HG02885 (cell line): Measurements from ENCODE around the gene GPR162.
"Not testable (repeated sequence)": the region's sequence is repeated elsewhere in the genome, so short reads cannot be mapped to it uniquely, and the experiment has no call there.

Experiments
- ATAC-seq: cut with Tn5 transposase; IDR thresholded peaks from one replicate; pipeline ENCODE4 v1.9.1; 2021; ENCODE audit warnings: mild to moderate bottlenecking; ENCODE audit not compliant: unreplicated experiment, poor library complexity

GPR162 gene

DNA sequence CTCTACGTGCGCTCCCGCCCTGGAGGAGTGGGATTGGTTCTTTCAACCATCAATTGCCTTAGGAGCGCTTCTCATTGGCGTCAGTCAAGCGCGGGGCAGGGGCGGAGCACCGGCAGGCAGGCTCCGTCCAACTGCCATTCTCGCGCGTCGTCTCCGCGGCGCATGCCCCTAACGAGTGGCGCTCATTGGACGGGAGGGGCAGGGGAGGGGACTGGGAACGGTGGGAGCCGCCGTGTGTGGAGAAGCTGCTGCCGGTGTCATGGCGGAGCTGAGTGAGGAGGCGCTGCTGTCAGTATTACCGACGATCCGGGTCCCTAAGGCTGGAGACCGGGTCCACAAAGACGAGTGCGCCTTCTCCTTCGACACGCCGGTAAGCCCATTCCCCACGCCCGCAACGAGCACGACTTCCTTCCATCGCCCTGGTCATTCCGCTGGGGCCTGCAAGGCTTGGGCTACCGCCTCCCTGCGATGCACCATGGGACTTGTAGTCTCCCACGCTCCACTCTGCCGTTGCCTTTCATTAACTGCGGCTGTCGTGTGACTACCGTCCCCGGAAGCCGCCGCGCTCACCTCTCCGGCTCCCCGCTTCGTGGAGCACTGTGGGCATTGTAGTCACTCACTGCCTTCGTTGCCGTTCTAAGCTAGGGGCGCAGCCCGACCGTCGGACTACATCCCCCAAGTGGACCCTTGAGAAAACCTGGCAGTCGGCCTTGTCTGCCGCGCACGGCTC lies 30.5 kb downstream of the GPR162 start, which contains the start of gene USP5:
Gene USP5 (plus strand): TSS at position 230 of the 730 bp plus-strand sequence. CDS start 30 bp downstream, at position 260.
- ATAC-seq = peak; percentile 73

DNA sequence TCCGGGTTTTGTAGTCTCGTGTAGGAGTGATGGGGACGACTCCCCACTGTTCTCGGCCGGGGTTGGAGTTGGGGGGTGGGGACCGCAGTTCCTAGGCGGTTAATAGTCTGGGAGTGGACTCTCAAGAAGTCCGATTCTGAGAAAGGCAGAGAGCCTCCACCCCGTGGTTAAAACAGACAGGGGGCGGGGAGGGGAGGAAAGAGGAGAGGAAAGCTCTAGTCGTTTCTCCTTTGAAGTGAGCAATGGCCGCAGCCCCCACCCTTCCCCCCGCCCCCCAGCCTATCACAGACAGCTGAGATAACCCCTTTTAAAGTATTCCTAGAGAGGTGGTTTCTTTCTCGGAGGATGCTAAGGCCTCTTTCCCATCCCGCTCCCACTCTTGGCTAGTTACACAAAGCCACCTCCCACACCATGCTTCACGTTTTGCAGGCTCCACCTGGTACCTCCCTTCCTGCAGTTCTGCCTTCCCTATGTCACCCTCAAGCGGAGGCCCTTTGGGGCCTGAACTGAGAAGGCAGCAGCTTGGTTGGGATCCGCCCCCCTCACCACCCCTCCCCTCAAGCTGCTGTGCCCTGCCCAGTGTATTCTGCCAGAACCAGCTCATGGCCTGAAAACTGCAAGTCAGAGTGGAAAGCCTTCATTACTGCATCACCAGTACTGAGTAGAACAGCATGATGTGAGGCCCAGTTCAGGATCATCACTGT lies 31.2 kb downstream of the GPR162 start:
- no peak for ATAC-seq

DNA sequence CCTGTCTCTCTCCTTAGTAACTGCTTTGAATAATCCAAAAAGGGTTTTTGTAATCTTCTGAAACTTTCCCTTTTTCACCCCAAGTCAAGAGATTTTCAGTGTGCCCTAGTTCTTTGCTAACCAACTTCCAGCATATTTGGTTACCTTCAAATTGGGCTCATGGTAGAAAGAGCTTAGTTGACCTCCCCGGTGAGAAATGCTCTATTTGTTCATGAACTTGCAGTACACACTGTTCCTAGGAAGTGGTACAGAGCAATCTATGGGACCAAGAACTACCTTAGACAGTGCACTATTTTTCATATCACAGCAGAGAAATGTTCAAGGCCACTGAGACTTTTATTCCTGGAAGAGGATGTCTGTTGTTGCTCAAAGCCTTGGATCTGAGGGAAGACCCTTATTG lies 32.0 kb downstream of the GPR162 start:
- no peak for ATAC-seq

DNA sequence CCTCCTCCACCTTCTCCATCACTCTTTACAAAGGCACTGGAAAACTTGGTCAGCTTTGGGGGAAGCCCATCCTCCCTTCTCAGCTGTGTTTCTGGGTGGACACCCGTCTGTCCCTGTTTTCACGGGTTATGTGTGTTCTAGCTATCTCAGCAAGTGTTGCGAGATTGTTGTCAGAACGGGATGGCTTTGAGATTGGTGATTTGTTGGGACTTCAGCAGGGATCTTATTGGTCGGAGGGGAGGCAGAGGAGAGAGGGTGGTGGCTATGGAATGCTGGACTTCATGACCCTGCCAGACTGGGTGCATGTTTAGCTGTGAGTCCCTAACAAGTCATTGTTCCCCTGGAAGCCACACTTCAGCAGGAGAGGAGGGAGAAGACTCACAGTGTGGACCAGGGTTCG lies 32.4 kb downstream of the GPR162 start:
- ATAC-seq = no peak

DNA sequence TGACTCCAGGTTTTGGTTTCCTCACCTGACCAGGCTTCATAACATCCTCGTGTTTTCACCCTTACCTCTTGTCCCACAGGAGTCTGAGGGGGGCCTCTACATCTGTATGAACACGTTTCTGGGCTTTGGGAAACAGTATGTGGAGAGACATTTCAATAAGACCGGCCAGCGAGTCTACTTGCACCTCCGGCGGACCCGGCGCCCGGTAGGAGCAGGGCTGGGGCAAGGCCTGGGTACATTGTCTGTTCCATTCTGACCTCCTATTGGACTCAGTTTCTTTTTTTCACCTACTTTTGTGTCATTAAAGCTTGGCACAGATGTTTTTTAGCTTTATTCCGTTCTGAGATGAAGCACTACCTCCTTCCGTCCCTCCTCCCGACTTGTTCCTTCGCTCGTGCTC lies 33.7 kb downstream of the GPR162 start:
- ATAC-seq = no peak

DNA sequence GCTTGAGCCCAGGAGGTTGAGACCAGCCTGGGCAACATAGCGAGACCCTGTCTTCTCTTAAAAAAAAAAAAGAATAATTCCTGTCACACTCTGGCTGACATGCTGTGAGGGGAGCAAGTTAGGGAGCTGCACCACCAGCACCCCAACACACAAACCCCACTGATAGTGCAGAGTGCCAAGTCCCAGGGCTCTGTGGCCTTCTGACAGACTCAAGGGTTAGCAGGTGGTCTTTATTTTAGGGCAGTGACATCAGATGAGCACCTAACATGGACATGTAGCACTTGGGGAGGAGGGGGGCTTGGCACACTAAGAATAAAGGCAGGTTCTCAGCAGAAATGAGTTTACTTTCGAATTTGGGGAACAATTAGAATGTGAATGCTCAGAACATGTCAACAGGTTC lies 37.2 kb downstream of the GPR162 start:
- no peak for ATAC-seq

DNA sequence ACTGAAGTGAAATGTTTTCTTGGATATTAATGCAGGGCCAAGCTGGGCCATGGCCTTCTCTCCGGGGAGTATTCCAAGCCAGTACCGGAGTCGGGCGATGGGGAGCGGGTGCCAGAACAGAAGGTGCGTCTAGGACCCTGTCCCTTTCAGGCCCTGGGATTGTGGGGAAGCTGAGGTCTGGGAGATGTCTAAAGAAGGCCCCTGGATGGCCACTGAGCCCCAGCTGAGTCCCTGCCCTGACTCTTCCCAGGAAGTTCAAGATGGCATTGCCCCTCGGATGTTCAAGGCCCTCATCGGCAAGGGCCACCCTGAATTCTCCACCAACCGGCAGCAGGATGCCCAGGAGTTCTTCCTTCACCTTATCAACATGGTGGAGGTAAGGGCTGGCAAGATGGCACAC lies 38.5 kb downstream of the GPR162 start:
- ATAC-seq = no peak

DNA sequence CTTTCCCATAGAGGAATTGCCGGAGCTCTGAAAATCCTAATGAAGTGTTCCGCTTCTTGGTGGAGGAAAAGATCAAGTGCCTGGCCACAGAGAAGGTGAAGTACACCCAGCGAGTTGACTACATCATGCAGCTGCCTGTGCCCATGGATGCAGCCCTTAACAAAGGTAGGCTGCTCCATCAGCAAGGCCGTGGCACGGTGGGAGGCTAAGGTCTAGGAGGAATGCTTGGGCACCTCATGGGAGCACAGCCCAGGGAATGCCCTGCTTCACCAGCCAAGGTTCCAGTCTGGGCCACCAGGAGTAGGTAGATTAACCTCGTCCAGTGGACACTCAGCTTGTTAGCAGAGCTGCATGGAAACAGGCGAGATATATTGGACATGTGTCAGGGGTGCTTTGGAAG lies 39.3 kb downstream of the GPR162 start:
- no peak for ATAC-seq

DNA sequence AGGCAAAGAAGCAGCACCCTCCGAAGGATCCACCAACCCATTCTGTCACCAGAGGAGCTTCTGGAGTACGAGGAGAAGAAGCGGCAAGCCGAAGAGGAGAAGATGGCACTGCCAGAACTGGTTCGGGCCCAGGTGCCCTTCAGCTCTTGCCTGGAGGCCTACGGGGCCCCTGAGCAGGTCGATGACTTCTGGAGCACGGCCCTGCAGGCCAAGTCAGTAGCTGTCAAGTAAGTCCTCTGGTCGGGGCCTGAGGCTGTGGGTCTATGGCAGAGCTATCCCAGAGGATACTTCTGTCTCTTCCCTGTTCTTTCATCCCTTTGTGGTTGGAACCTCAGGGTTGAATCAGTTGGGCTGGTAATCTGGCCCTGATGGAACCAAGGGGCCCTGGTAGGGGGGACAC lies 39.8 kb downstream of the GPR162 start:
- no peak for ATAC-seq

DNA sequence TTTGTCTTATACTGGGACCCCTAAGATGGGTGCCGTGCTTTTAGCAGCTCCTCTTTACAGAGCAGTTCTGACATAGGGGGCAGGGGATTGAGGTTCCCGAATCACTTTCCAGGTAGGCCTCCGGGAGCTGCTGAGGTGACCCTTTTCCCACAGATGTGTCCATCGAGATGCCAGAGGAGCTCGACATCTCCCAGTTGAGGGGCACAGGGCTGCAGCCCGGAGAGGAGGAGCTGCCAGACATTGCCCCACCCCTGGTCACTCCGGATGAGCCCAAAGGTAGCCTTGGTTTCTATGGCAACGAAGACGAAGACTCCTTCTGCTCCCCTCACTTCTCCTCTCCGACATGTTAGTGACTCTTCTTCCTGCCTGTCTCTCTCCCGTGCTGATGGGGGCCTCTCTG lies 41.4 kb downstream of the GPR162 start:
- ATAC-seq = no peak

DNA sequence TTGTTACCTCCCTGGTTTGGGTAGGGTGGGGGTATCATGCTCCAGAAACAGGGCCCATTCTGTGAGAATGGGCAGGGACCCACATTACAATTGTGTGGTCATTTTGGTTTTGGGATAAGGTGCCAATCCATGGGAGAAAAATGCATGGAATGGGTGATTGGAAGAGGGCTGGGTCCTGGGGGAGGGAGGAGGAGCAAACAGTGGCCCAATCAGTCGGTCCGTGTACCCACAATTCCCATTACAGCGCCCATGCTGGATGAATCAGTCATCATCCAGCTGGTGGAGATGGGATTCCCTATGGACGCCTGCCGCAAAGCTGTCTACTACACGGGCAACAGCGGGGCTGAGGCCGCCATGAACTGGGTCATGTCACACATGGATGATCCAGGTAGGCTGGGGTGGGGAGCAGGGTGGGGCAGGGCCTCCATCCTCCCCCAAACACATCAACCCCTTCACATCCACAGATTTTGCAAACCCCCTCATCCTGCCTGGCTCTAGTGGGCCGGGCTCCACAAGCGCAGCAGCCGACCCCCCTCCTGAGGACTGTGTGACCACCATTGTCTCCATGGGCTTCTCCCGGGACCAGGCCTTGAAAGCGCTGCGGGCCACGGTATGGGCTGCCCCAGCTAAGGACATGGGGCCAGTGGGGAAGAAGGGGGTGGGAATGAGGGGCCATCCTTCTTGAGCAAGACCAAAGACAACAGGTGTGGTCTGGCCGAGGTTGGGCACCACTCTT lies 42.1 kb downstream of the GPR162 start:
- no peak for ATAC-seq

DNA sequence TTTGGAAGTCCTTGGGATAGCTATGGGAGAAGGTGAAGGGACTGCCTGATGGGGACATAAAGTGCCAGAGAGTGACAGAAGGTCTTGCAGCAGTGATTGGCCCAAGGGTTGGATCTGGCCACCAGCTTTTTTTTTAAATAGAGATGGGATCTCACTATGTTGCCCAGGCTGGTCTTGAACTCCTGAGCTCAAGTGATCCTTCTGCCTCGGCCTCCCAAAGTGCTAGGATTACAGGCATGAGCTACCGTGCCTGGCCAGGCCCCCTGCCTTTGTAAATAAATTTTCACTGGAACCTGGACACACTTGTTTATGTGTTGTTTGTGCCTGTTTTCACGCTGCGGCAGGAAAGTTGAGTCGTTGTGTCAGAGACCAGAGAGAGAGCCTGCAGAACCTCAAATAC lies 43.7 kb downstream of the GPR162 start:
- ATAC-seq = not testable (repeated sequence)

DNA sequence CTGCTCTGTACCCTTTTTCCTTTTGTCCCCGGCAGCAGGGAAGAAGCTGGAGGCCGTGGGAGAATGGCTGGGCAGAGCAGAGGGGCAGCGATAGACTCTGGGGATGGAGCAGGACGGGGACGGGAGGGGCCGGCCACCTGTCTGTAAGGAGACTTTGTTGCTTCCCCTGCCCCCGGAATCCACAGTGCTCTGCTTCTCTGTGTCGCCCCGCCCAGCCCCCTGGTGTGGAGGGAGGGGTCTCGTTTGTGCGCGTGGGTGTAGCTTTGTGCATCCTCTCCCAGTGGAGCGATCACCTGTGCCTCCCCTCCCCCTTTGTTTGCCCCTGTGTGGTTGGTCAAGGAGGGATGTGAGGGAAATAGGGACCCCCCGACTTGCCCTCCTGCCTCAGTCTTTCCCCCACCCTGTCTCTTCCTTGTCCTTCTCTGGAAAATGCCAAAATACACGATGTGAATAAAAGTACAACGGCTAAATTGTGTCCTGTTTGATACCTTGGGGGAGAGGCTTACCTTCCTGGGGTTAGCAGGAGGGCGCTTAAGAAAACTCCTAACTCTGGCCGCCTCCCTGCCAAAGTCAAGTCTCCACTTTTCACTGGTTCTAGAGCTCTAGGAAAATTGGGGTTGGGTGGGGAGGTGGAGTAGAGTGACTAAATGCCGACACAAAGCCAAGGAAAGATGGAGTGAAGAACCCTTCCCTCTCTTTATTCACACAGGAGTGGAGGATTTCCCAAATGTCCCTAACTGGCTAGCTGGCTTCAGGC lies 44.7 kb downstream of the GPR162 start:
- no peak for ATAC-seq

DNA sequence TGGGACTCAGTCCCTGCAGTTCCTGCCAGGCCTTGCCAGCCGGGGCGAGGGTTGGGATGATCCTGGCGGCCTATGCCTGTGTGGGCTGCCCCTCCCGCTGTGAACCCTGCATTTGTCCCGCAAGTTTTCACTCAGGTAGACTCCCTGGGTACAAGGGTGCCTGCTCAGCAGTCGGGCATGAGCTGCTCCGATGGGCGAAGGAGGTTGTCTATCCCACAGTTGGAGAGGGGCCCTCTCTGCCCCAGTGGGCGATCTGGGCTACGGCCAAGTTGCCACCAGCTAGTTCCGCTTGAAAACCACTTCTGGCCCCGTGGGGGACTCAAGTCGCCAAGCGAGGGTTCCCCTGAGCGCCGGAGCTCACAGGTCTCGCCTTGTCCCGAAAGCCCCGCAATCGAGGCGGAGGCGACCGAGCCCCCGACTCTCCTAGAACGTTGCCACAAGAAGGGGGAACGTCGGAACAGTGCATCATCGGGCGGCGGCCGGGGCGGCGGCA lies 45.3 kb downstream of the GPR162 start:
- ATAC-seq = peak; percentile 2

DNA sequence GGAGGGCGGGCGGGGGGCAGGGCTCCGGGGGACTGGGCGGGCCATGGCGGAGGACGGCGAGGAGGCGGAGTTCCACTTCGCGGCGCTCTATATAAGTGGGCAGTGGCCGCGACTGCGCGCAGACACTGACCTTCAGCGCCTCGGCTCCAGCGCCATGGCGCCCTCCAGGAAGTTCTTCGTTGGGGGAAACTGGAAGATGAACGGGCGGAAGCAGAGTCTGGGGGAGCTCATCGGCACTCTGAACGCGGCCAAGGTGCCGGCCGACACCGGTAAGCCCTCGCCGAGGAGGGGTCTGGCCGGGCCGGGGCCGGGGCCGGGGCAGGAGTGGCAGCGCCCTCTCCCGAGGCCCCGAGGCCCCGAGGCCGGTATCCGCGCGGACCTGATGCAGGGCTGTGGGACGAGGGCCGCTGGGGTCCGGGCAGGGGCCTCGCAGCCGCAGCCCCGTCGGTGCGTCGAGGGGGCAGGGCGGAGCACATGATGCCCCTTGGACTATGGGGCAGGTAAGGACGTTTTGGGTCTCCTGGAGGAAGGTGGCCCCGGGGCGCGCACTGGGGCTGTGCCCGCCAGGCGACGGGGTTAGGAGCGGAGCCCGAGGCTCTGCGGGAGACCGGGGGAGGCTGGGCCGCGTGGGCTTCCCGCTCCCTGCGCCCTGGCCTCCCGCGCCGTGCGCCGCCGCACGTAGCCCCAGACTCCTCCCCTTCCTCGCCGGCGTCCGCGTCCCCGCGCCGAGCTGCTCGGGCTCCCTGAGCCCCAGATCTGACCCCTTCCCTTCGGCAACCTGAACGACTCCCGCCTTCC lies 46.0 kb downstream of the GPR162 start, which contains the start of gene TPI1:
Gene TPI1 (plus strand): TSS at position 119 of the 798 bp plus-strand sequence. CDS start 36 bp downstream, at position 155.
- ATAC-seq = peak; percentile 67

DNA sequence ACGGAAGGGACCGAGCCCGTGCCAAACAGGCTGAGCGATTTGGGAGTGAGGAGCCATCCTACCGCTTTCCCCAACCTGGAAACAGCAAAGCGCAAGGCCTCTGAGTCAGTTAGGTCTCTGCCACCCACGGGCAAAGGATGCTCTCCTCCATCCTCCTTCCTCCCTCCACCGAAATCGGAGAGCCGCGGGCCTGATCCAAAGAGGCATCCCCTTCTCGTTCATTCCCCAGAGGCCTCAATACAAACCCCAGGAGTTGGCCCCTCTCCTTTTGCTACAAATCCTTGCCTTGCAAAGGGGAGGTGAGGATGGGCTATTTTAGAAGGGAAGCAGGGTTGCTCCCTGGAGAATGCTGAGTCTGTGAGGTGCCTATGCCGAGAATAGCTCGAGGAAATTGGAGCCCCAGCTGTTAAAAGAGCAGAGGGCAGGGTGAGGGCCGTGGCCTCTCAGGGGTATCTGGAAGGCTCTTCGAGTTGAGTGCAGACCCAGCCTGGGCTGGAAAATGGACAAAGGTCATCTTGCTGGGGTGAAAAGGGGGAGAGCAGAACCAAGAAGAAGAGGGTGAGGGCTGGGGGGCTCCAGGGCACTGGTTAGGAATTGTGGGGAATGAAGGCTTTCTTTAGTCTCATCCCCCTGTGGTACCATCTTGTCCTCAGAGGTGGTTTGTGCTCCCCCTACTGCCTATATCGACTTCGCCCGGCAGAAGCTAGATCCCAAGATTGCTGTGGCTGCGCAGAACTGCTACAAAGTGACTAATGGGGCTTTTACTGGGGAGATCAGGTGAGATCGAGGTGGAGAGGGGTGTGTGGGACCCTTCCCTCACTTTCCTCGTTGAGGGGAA lies 46.8 kb downstream of the GPR162 start:
- ATAC-seq = no peak

DNA sequence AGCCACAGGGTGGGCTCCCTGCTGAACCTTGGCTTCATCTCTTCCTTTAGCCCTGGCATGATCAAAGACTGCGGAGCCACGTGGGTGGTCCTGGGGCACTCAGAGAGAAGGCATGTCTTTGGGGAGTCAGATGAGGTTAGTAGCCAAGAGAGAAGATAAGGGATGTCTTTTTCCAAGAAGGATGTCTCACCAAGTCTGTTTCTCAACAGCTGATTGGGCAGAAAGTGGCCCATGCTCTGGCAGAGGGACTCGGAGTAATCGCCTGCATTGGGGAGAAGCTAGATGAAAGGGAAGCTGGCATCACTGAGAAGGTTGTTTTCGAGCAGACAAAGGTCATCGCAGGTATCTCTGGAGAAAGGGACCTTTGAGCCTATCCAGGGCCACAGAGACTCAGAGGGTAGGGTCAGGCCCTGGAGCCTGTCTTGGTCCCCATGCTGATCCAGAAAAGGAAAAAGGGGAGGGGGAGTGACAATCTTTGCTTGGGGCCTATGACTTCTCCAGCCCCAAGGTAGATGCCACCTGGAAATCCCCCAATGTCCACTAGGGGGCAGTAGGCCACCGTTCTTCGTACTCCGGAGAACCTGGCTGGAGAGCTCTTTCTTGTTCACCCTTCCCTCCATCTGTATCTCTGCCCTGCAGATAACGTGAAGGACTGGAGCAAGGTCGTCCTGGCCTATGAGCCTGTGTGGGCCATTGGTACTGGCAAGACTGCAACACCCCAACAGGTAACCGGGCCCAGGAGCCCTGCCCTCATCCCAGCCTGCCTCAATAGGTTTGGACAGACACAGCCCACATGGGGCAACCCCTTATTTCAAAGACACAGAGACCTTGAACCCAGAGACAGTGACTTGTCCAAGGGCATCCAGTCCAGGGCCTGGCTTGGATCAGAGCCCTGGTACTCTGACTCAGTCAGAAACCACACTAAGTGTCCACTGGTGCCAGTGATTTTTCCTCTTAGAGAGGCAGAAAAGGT lies 47.7 kb downstream of the GPR162 start:
- no peak for ATAC-seq
